Panc1 (cell line): ENCODE results near the gene SYPL2. TPM values are rescaled to one million over a fixed set of nuclear protein-coding genes. Genes with fewer than 3 reads are reported as not detected.

ENCODE experiments used
- ATAC-seq: fragments of 200-7000 bp; cut with Tn5 transposase; 2 replicates; pipeline ENCODE4 v1.9.1; 2020; ENCODE audit warnings: mild to moderate bottlenecking, moderate library complexity
- BruUV-seq: library from RNA; stranded (reverse); fragments of 400-500 nt; replicated peaks from 2 replicates; lab custom pipeline; 2021; lab: Mats Ljungman, UMichigan
- CTCF ChIA-PET: fragments of 300-600 bp; sonication (Branson Sonifier 250); formaldehyde crosslinking; loops from one replicate; lab custom pipeline; 2022; ENCODE audit warnings: antibody characterized with exemption; lab: Charles Lee
- POLR2A ChIA-PET: fragments of 300-600 bp; sonication (Branson Sonifier 250); formaldehyde crosslinking; loops from one replicate; lab custom pipeline; 2022; ENCODE audit warnings: antibody characterized with exemption; lab: Charles Lee
- DNase-seq: peaks from one replicate; pipeline ENCODE4 v3.0.0-alpha.2; 2010; ENCODE audit warnings: low read depth, low spot score
- H3K27ac ChIP-seq: 2 replicates; pipeline ENCODE4 v1.5.1; 2011; ENCODE audit warnings: mild to moderate bottlenecking, low read length, inconsistent platforms
- H3K27me3 ChIP-seq: fragments of 200-500 bp; sonication (Bioruptor generic); 2 replicates; pipeline ENCODE4 v1.6.0; 2014; ENCODE audit warnings: low read length, inconsistent platforms; ENCODE audit not compliant: control insufficient read depth, insufficient read depth
- H3K36me3 ChIP-seq: fragments of 200-500 bp; sonication (Bioruptor generic); 2 replicates; pipeline ENCODE4 v1.5.1; 2014; ENCODE audit warnings: inconsistent platforms, mild to moderate bottlenecking, low read length, moderate library complexity; ENCODE audit not compliant: control insufficient read depth, insufficient read depth
- H3K4me1 ChIP-seq: 2 replicates; pipeline ENCODE4 v1.5.1; 2011; ENCODE audit warnings: inconsistent platforms, mild to moderate bottlenecking, low read length, moderate library complexity; ENCODE audit not compliant: control insufficient read depth, insufficient read depth
- H3K4me3 ChIP-seq, 2 experiments: 2 replicates each; pipeline ENCODE4 v1.5.1; 2011 to 2012; ENCODE audit warnings: low read depth in 2 of 2, low read length in 2 of 2, mild to moderate bottlenecking in 2 of 2, inconsistent platforms in 1 of 2, moderate library complexity in 1 of 2
- H3K9me3 ChIP-seq: fragments of 200-500 bp; sonication (Bioruptor generic); 2 replicates; pipeline ENCODE4 v1.5.1; 2014; ENCODE audit warnings: low read depth, mild to moderate bottlenecking, inconsistent platforms, low read length, moderate library complexity; ENCODE audit not compliant: control insufficient read depth, insufficient read depth
- POLR2AphosphoS5 ChIP-seq: IDR thresholded peaks from 2 replicates; pipeline ENCODE4 v1.6.1; 2012; ENCODE audit warnings: mild to moderate bottlenecking, low read depth, low read length, moderate library complexity
- REST ChIP-seq, 2 experiments: IDR thresholded peaks; 2 replicates each; pipeline ENCODE4 v1.6.1; 2011 to 2012; ENCODE audit warnings: low read depth in 2 of 2, control low read depth in 1 of 2, low read length in 1 of 2, mild to moderate bottlenecking in 1 of 2, moderate library complexity in 1 of 2; ENCODE audit not compliant: insufficient read depth in 1 of 2
- SIN3A ChIP-seq: IDR thresholded peaks from 2 replicates; pipeline ENCODE4 v1.6.1; 2012; ENCODE audit warnings: low read depth, mild to moderate bottlenecking, low read length, moderate library complexity, borderline replicate concordance; ENCODE audit not compliant: insufficient read depth
- TCF7L2 ChIP-seq: IDR thresholded peaks from 2 replicates; pipeline ENCODE4 v1.6.1; 2011; ENCODE audit warnings: mild to moderate bottlenecking, low read depth, low read length, inconsistent platforms
- in situ Hi-C: cut with HindIII; loops from 2 replicates; pipeline ENCODE4 v1.10.0; 2016; ENCODE audit warnings: low sequenced_read_pairs, low pct_unique_long_range_greater_than_20kb
- intact Hi-C: fragments of 100-400 bp; cut with micrococcal nuclease; formaldehyde crosslinking; loops from one replicate; pipeline ENCODE4 v1.10.0; 2022; ENCODE audit not compliant: unreplicated experiment
- total RNA-seq: library from RNA; stranded (reverse); gene quantifications from one replicate; pipeline ENCODE4 v1.2.1, GENCODE V29; 2021; ENCODE audit not compliant: unreplicated experiment
- TF ChIP-seq, protein P1 (sequence below): fragments of 450-650 bp; IDR thresholded peaks from 2 replicates; pipeline ENCODE4 v1.5.1; 2017; ENCODE audit warnings: mild to moderate bottlenecking

Gene SYPL2
- total RNA-seq, 1 experiment from 2014 or later = 0.74 TPM

- in situ Hi-C loops = no loop called here
- POLR2A ChIA-PET = no interaction called here
- Histone ChIP-seq H3K4me3 (no peak overlapping the region), H3K36me3 (no peaks in the 10 kb centered on the region), H3K9me3 (no peaks in the 10 kb centered on the region; the same call in 1 of the 2 replicates), H3K27ac (no peak overlapping the region), H3K4me1 (no peaks in the 10 kb centered on the region), H3K27me3 (peaks cover 4% of the 10 kb centered on the region)
- no peak for DNase-seq
- intact Hi-C loops = no loop called here
- CTCF ChIA-PET = no interaction called here
- TF ChIP-seq REST (IDR thresholded peaks at IDR 0.05; ENCODE audit: insufficient read depth in 1 of 2, low read depth in 2 of 2, low read length in 1 of 2) (no peak), SIN3A (no peak), TCF7L2 (no peak), POLR2AphosphoS5 (no peak)
- TF ChIP-seq, protein P1, sequence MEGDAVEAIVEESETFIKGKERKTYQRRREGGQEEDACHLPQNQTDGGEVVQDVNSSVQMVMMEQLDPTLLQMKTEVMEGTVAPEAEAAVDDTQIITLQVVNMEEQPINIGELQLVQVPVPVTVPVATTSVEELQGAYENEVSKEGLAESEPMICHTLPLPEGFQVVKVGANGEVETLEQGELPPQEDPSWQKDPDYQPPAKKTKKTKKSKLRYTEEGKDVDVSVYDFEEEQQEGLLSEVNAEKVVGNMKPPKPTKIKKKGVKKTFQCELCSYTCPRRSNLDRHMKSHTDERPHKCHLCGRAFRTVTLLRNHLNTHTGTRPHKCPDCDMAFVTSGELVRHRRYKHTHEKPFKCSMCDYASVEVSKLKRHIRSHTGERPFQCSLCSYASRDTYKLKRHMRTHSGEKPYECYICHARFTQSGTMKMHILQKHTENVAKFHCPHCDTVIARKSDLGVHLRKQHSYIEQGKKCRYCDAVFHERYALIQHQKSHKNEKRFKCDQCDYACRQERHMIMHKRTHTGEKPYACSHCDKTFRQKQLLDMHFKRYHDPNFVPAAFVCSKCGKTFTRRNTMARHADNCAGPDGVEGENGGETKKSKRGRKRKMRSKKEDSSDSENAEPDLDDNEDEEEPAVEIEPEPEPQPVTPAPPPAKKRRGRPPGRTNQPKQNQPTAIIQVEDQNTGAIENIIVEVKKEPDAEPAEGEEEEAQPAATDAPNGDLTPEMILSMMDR = no peak
- BruUV-seq = no TSS peak
- no peak for ATAC-seq
Measured at GRCh38 chr1:109457819-109458218, 8.5 kb upstream of the SYPL2 start.

DNA sequence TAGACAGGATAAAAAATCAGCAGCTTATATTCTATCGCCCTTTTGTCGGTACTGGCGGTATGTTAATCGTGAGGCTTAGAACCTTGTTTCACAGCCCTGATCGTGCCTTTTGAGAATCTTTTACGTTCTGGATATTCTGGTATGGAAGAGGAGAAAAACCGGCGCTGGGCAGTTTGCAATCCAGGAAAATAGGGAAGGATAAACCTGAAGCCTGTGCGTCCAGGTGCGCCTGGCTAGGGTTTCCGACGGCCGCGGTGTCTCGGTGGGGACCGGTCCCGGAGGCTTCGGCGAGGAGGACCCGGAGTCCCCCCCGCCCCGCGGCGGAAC, 258 bp upstream of the SYPL2 start:
- H3K27ac ChIP-seq = 0 out of 2 replicates have a peak overlapping the region, but pooled peaks have one; percentile 23

More for the DNA sequence above, 258 bp upstream of the SYPL2 start:
- POLR2A ChIA-PET = no interaction called here
- Histone ChIP-seq H3K36me3 (no peaks in the 10 kb centered on the region), H3K27me3 (peaks cover 20% of the 10 kb centered on the region), H3K4me1 (no peaks in the 10 kb centered on the region), H3K9me3 (no peaks in the 10 kb centered on the region), H3K4me3 (peak overlapping the region; percentile 43 to 52)
- intact Hi-C loops = no loop called here
- ATAC-seq (0 out of 2 replicates have a peak, but pooled peaks have one; percentile 29), DNase-seq (no peak)
- no TSS peak for BruUV-seq
- CTCF ChIA-PET = no interaction called here
- TF ChIP-seq POLR2AphosphoS5 (no peak), TCF7L2 (no peak), REST (IDR thresholded peaks at IDR 0.05; ENCODE audit: insufficient read depth in 1 of 2, low read depth in 2 of 2, low read length in 1 of 2) (no peak), SIN3A (no peak)
- TF ChIP-seq, protein P1 = no peak
- in situ Hi-C loops = no loop called here
